Measurements from ENCODE around the gene ZFR. TPM values are rescaled to one million over a fixed set of nuclear protein-coding genes. Genes with fewer than 3 reads are reported as not detected.

Gene ZFR
- total RNA-seq, 1 donor = 118 TPM

DNA sequence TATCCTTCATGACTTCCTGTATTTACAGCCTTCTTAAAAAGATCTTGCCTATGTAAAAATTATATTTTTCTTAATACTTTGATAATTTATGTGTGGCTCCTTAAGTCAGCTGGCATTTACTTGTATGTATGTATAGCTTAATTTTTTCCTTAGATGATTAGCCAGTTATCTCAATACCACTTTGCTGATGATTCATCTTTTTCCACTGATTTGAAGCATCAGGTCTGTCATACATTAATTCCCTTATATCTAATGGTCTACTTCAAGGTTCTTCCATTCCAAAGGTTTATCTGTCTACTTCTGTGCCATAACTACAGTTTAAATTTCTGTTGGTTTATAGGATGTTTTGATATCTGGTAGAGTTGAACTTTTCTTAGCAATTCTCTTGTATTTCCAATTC lies 86.9 kb downstream of the ZFR start:
- TF ChIP-seq, protein P1, sequence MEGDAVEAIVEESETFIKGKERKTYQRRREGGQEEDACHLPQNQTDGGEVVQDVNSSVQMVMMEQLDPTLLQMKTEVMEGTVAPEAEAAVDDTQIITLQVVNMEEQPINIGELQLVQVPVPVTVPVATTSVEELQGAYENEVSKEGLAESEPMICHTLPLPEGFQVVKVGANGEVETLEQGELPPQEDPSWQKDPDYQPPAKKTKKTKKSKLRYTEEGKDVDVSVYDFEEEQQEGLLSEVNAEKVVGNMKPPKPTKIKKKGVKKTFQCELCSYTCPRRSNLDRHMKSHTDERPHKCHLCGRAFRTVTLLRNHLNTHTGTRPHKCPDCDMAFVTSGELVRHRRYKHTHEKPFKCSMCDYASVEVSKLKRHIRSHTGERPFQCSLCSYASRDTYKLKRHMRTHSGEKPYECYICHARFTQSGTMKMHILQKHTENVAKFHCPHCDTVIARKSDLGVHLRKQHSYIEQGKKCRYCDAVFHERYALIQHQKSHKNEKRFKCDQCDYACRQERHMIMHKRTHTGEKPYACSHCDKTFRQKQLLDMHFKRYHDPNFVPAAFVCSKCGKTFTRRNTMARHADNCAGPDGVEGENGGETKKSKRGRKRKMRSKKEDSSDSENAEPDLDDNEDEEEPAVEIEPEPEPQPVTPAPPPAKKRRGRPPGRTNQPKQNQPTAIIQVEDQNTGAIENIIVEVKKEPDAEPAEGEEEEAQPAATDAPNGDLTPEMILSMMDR (IDR thresholded peaks at IDR 0.05; ENCODE audit: insufficient read depth, low read length) = no peak
- H3K4me3 ChIP-seq (ENCODE audit: low read depth, low read length) = no peak overlapping the region
- DNase-seq (ENCODE audit: low read depth) = no peak

DNA sequence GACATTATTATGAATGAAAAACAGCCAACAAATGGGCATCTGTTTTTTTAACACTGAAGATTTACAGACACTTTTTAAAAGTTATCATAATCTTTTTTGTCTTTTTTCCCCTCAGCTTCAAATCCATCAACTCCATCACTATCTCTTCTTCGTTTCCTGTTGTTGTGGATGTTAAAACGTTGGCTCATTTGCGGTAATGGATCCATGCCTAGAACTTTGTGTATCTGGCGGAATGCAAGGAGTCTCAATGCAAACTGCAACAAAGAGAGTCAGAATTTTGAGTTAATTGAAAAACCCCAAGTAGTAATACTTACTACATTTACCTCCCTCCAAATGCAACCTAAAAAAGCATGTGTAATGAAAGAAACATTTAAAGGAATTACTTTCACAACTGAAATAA lies 88.9 kb downstream of the ZFR start:
- DNase-seq (ENCODE audit: low read depth) = peak; percentile 69
- no peak overlapping the region for H3K4me3 ChIP-seq (ENCODE audit: low read depth, low read length)
- TF ChIP-seq, protein P1 (IDR thresholded peaks at IDR 0.05; ENCODE audit: insufficient read depth, low read length) = no peak

DNA sequence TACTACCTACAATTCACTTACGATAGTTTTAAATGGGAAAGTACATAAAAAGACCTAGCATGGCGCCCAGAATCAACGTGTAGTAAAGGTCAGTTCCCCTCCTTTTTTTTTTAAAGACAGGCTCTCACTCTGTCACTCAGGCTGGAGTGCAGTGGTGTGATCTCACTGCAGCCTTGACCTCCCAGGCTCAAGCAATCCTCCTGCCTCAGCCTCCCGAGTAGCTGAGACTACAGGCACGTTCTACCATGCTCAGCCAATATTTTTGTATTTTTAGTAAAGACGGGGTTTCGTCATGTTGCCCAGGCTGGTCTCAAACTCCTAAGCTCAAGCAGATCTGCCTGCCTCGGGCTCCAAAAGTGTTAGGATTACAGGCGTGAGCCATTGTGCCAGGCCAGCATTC lies 91.1 kb downstream of the ZFR start:
- no peak overlapping the region for H3K4me3 ChIP-seq (ENCODE audit: low read depth, low read length)
- TF ChIP-seq, protein P1 (IDR thresholded peaks at IDR 0.05; ENCODE audit: insufficient read depth, low read length) = no peak
- no peak for DNase-seq (ENCODE audit: low read depth)

DNA sequence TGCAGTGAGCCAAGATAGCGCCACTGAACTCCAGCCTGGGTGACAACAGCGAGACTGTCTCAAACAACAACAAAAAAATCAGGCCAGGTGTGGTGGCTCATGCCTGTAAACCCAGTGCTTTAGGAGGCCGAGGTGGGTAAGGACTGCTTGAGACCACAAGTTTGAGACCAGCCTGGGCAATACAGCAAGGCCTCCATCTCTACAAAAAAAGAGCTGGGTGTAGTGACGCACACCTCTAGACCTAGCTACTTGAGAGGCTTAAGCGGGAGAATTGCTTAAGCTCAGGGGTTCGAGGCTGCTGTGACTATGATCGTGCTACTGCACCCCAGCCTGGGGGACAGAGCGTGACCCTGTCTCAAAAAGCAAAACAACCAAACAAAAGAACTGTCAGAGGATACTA lies 91.9 kb downstream of the ZFR start:
- DNase-seq (ENCODE audit: low read depth) = no peak
- TF ChIP-seq, protein P1 (IDR thresholded peaks at IDR 0.05; ENCODE audit: insufficient read depth, low read length) = no peak
- no peak overlapping the region for H3K4me3 ChIP-seq (ENCODE audit: low read depth, low read length)

DNA sequence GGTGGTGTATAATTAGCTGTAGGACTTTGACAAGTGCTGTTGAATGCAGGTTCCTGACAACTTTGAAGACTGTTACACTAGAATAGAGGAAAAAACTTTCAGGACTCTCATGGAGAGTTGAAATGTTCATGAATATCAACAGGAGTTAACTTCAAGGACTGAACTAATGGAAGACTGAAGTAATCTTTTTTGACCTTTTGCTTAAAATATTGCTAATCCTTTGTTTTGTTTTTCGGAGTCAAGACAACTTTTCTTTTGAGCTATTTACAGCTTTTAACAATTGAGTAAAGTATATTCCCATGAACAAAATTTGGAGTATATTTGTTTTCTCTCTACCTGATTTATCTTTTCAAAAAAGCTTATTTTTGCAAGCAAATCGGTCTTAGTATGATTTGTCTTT lies 97.7 kb downstream of the ZFR start:
- DNase-seq (ENCODE audit: low read depth) = no peak

DNA sequence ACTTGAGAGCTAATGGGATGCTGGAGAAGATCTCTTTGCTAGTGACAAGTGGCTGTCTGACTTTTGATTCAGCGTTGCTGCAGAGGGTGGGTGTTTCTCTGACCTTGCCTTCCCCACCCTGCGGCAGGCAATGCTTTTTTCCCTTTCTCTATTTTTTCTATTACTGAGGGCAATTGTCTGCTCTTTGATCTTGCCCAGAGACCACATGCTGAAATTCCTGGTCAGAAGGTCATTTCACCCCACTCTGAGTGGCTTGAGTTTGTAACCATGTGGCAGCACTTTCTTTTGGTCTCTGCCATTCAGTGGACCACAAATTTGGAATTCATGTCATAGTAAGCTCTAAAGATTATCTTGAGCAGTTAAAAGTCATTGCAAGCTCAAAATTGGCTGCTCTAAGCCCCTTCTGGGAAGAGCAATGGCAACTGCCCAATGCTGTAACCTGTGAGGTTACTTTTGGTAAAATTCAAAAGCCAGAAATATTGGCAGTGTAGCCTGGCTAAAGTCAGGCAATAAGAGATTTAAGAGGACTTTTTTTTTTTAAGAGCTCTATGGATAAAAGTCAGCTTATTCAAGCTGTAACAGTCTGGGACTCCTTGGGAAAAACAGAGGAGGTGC lies 101.4 kb downstream of the ZFR start:
- H3K4me3 ChIP-seq (ENCODE audit: low read depth, low read length) = no peak overlapping the region
- peak; percentile 54 for DNase-seq (ENCODE audit: low read depth)
- TF ChIP-seq, protein P1 (IDR thresholded peaks at IDR 0.05; ENCODE audit: insufficient read depth, low read length) = no peak

More for the DNA sequence above, 97.7 kb downstream of the ZFR start:
- TF ChIP-seq, protein P1 (IDR thresholded peaks at IDR 0.05; ENCODE audit: insufficient read depth, low read length) = no peak
- H3K4me3 ChIP-seq (ENCODE audit: low read depth, low read length) = no peak overlapping the region

DNA sequence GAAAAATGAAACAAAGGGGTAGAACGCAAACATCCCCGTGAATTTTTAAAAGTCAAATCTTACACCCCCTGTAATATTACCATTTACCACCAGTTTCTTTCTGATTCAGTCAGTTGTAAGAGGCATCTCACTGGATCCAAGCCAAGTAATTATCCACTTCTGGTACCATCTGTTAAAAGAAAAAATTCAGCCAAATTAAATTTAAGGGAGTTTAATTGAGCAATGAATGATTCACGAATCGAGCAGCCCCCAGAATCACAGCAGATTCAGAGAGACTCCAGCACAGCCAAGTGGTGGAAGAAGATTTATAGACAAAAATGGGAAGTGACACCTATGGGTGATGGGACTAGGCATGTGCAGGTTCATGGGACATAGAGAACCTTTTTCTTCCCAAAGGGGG lies 101.9 kb downstream of the ZFR start:
- DNase-seq (ENCODE audit: low read depth) = no peak
- H3K4me3 ChIP-seq (ENCODE audit: low read depth, low read length) = no peak overlapping the region
- TF ChIP-seq, protein P1 (IDR thresholded peaks at IDR 0.05; ENCODE audit: insufficient read depth, low read length) = no peak
